T47D (cell line): ENCODE data around the gene DCBLD2.
"Not testable (repeated sequence)": the region's sequence is repeated elsewhere in the genome, so short reads cannot be mapped to it uniquely, and the experiment has no call there.

ENCODE experiments used
- DNase-seq, 2 experiments: peaks; one replicate each; pipeline versions ENCODE4 v3.0.0 to v3.0.0-alpha.2; 2011 to 2012; ENCODE audit warnings: low read depth in 1 of 2, low spot score in 1 of 2
- JUND ChIP-seq: IDR thresholded peaks from 2 replicates; pipeline ENCODE4 v1.6.1; 2012; ENCODE audit warnings: low read depth
- in situ Hi-C: cut with HindIII; loops from 2 replicates; pipeline ENCODE4 v1.10.0; 2016; ENCODE audit warnings: low sequenced_read_pairs, low pct_unique_long_range_greater_than_20kb

DCBLD2 gene

DNA sequence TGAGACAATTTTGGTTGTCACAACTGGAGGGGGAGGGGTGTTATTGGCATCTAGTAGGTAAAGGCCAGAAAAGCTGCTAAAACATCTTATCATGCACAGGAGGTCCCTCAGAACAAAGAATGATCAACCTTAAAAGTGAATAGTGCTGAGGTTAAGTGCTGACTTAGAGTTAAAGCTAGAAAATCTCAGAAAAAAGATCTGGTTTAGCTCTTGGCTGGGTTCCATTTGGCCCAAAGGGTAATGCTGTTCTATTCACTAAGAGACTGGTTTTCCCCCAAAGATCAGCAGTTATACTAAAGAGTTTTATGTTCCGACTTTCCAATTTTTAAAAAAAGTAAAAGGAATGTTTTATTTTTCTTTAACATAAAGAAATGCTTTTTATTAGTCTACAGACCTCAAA, 15.6 kb downstream of the DCBLD2 start:
- TF ChIP-seq JUND, result no peak
- no peak for DNase-seq
- in situ Hi-C loops, result no loop called here

DNA sequence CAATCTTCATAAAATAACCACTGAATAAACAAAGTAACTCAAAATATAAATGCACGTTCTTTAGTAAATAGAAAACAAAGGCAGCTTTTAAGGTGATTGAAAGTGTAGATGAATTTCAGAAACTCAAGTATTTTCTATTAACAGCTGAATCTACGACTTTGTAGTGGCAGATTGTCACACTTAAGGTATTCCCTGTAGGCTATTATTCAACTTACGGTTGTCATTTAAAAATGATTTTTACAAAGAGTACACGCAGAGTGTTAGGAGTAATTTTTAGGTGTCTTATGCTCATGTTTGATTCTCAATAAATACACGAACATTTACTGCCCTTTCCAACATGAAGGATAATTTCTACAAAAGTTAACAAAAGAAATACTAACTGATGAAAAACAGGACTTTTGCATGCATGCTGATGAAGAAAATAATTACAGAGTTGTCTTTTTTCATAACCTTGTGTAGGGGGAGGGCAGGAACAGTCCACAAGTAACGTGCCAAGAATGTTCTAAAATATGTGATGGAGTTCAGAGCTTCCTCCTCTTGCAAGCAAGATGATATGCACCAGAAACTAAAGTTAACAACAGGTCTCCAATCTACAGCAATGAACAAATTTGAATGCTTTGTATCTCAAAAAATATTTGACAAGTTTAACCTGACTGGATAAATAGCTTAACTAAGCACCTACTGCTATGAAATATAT, 16.7 kb downstream of the DCBLD2 start:
- no peak for TF ChIP-seq JUND
- in situ Hi-C loops, result no loop called here
- DNase-seq, result peak in 1 of 2 experiments; percentile 34

DNA sequence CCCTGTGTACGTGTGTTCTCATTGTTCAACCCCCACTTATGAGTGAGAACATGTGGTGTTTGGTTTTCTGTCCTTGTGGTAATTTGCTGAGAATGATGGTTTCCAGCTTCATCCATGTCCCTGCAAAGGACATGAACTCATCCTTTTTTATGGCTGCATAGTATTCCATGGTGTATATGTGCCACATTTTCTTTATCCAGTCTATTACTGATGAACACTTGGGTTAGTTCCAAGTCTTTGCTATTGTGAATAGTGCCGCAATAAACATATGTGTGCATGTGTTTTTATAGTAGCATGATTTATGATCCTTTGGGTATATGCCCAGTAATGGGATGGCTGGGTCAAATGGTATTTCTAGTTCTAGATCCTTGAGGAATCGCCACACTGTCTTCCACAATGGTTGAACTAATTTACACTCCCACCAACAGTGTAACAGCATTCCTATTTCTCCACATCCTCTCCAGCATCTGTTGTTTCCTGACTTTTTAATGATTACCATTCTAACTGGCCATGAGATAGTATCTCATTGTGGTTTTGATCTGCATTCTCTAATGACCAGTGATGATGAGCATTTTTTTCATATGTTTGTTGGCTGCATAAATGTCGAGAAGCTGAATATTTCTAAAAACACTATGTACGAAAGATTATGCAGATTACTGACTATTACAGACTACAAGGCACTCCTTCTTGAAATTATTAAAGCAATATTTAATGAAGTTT, 18.7 kb downstream of the DCBLD2 start:
- in situ Hi-C loops, DNase-seq: not testable (repeated sequence)

DNA sequence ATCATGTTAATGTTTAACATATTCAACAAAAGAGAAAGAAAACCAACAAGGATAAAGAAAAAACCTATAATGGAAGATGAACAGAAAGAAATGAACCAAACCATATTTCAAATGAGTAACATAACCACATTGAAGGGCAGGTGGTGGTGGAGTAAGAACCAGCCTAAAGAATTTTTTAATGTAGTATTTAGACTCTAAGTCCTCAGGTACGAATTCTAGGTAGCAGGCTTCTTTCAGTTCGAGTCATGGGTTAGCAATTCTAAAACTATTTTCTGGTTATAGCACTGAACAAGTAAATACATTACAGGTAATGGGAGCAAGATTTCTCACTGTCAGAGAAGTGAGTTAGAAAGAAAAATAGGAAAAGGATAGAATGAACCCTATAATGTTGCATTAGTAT, 24.4 kb downstream of the DCBLD2 start:
- in situ Hi-C loops, result no loop called here
- no peak for DNase-seq
- TF ChIP-seq JUND, result no peak

GRCh38 chr3:98875535-98875934, 26.0 kb downstream of the DCBLD2 start:
- no peak for TF ChIP-seq JUND
- no peak for DNase-seq
- in situ Hi-C loops, result no loop called here

- in situ Hi-C loops, result no loop called here
- TF ChIP-seq JUND, result no peak
- DNase-seq, result no peak
Measured at GRCh38 chr3:98874602-98875249, 26.8 kb downstream of the DCBLD2 start.

GRCh38 chr3:98869391-98869790, 32.1 kb downstream of the DCBLD2 start:
- DNase-seq, result no peak
- in situ Hi-C loops, result no loop called here
- TF ChIP-seq JUND, result no peak

- in situ Hi-C loops, DNase-seq: not testable (repeated sequence)
Measured at GRCh38 chr3:98857971-98858370, 43.5 kb downstream of the DCBLD2 start.

DNA sequence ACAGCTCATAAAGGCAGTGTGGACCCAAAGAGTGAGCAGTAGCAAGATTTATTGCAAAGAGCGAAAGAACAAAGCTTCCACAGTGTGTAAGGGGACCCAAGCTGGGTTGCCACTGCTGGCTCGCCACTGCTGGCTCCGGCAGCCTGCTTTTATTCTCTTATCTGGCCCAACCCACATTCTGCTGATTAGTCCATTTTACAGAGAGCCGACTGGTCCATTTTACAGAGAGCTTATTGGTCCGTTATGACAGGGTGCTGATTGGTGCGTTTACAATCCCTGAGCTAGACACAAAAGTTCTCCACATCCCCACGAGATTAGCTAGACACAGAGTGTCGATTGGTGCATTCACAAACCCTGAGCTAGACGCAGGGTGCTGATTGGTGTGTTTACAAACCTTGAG, 44.2 kb downstream of the DCBLD2 start:
- in situ Hi-C loops, DNase-seq: not testable (repeated sequence)

- TF ChIP-seq JUND, result no peak
- in situ Hi-C loops, result no loop called here
- no peak for DNase-seq
Measured at GRCh38 chr3:98856724-98857123, 44.8 kb downstream of the DCBLD2 start.

- TF ChIP-seq JUND, result no peak
- DNase-seq, result no peak
- in situ Hi-C loops, result no loop called here
Measured at GRCh38 chr3:98855806-98856400, 45.6 kb downstream of the DCBLD2 start.

- in situ Hi-C loops, result no loop called here
- DNase-seq, result no peak
- no peak for TF ChIP-seq JUND
Measured at GRCh38 chr3:98848108-98848507, 53.4 kb downstream of the DCBLD2 start.

DNA sequence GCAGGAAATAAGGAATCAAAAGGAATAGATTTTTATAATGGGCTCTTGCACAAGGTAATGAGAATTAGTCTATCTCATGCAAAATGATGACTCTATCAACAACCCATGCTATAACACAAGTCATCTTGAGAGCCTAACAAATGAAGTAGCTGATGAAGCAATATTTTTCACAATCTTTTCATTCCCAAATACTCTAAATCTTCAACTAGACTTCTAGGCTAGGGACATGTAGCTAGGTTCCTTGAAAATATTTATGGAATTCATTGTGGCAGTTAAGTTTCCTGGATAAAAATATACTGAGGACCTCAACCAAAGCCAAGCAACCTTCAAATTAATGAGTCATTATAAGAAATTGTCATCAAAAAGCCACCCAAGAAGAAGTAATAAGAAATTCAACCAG, 55.4 kb downstream of the DCBLD2 start:
- no peak for TF ChIP-seq JUND
- in situ Hi-C loops, result no loop called here
- DNase-seq, result no peak
